ENCODE data around the gene AFF1. TPM values are rescaled to one million over a fixed set of nuclear protein-coding genes. Genes with fewer than 3 reads are reported as not detected.
"Not testable (repeated sequence)": the region's sequence is repeated elsewhere in the genome, so short reads cannot be mapped to it uniquely, and the experiment has no call there.

The AFF1 gene
- total RNA-seq, 1 experiment from 2014 or later, result 61.9 TPM

DNA sequence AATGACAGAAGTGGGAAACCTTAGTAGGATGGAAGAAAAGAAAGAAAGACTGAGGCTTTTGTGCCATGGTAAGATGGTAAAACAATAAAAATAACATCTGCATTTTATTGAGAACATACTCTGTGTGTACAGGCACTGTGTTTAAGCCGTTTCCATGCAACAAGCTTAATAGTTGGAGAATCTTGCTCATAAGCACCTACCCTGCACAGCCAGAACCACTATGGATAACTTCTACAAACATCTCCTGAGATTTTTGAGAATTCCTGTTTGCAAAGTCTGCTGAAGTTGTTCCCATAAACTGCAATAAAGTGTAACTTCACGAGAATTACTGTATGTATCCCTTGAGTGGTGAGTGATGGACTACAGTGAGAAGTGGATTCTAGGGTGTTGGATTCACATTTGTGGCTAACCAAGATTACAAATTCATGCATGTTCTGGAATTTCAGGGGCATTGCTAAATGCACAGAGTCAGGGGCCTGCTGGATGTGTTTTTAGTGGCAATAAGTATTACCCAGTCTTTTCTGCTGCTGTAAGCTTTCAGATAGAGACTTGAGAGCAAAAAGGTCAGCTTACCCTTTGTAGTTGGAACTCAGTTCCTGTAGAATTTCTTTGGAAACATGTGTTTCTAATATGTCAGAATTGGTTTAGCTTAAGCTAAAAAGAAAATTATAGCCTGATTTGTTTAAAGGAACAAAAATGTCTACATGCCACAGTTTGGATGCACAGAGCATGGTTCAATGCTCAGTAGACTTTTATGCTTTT is 132.5 kb downstream of the AFF1 start:
- CTCF ChIA-PET, result interaction anchor here (0.6 to 1.3 kb wide), 5 partner anchors 12 to 277 kb away, joined by 3 to 5 read pairs (median 3); no protein-coding TSS in a partner anchor

DNA sequence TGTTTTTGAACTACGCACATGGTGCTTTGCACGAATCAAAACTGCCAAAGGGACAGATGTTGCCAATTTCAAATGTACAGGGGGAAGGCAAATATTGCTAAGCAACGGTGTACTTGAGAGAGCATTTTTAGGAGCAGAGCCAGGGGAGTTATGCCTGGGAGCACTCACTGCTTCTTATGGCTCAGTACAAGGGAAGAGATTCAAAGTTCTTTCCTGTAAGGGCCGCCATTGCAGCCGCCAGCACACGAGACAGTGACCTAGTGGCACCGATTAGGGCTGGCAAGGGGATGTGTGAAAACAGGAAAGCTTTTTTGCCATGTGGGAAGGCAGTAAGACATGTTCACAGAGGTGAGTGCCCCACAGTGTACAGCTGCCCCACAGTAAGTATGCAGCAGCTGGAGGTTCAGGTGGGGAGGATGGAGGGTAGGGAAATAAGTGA is 133.8 kb downstream of the AFF1 start:
- ChIA-PET POLR2A (interaction anchor here (0.5 to 1.2 kb wide), 3 partner anchors 8 to 147 kb away, joined by 3 to 4 read pairs (median 4); no protein-coding TSS in a partner anchor), CTCF (interaction anchor here (0.6 to 1.2 kb wide), 2 partner anchors 278 to 301 kb away, joined by 3 read pairs; no protein-coding TSS in a partner anchor)
- no peak overlapping the region for H3K4me3 Mint-ChIP-seq (ENCODE audit: unreplicated experiment)
- H3K4me1 Mint-ChIP-seq (ENCODE audit: insufficient read depth, unreplicated experiment), result peaks cover 6% of the 10 kb centered on the region
- TF ChIP-seq, protein P1, sequence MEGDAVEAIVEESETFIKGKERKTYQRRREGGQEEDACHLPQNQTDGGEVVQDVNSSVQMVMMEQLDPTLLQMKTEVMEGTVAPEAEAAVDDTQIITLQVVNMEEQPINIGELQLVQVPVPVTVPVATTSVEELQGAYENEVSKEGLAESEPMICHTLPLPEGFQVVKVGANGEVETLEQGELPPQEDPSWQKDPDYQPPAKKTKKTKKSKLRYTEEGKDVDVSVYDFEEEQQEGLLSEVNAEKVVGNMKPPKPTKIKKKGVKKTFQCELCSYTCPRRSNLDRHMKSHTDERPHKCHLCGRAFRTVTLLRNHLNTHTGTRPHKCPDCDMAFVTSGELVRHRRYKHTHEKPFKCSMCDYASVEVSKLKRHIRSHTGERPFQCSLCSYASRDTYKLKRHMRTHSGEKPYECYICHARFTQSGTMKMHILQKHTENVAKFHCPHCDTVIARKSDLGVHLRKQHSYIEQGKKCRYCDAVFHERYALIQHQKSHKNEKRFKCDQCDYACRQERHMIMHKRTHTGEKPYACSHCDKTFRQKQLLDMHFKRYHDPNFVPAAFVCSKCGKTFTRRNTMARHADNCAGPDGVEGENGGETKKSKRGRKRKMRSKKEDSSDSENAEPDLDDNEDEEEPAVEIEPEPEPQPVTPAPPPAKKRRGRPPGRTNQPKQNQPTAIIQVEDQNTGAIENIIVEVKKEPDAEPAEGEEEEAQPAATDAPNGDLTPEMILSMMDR (IDR thresholded peaks at IDR 0.05; ENCODE audit: unreplicated experiment), result no peak
- no peak overlapping the region for H3K27ac Mint-ChIP-seq (ENCODE audit: low read depth, unreplicated experiment)
- no TSS peak for BruUV-seq (replicated peaks)
- H3K27me3 Mint-ChIP-seq (ENCODE audit: insufficient read depth, unreplicated experiment), result no peaks in the 10 kb centered on the region
- H3K9me3 Mint-ChIP-seq (ENCODE audit: unreplicated experiment), result no peaks in the 10 kb centered on the region
- H3K36me3 Mint-ChIP-seq (ENCODE audit: insufficient read depth, unreplicated experiment), result peaks cover 39% of the 10 kb centered on the region
- intact Hi-C loops (cut with micrococcal nuclease), result no loop called here
- DNase-seq (ENCODE audit: unreplicated experiment), result no peak

More for the DNA sequence above, 132.5 kb downstream of the AFF1 start:
- no peaks in the 10 kb centered on the region for H3K4me1 Mint-ChIP-seq (ENCODE audit: insufficient read depth, unreplicated experiment)
- H3K9me3 Mint-ChIP-seq (ENCODE audit: unreplicated experiment), result no peaks in the 10 kb centered on the region
- no peaks in the 10 kb centered on the region for H3K27me3 Mint-ChIP-seq (ENCODE audit: insufficient read depth, unreplicated experiment)
- intact Hi-C loops (cut with micrococcal nuclease), result no loop called here
- POLR2A ChIA-PET, result interaction anchor here (0.7 to 1.7 kb wide), 4 partner anchors 10 to 132 kb away, joined by 3 to 6 read pairs (median 4); no protein-coding TSS in a partner anchor
- TF ChIP-seq, protein P1 (IDR thresholded peaks at IDR 0.05; ENCODE audit: unreplicated experiment), result no peak
- DNase-seq (ENCODE audit: unreplicated experiment), result no peak
- H3K4me3 Mint-ChIP-seq (ENCODE audit: unreplicated experiment), result no peak overlapping the region
- no peak overlapping the region for H3K27ac Mint-ChIP-seq (ENCODE audit: low read depth, unreplicated experiment)
- H3K36me3 Mint-ChIP-seq (ENCODE audit: insufficient read depth, unreplicated experiment), result peaks cover 52% of the 10 kb centered on the region
- BruUV-seq (replicated peaks), result no TSS peak

DNA sequence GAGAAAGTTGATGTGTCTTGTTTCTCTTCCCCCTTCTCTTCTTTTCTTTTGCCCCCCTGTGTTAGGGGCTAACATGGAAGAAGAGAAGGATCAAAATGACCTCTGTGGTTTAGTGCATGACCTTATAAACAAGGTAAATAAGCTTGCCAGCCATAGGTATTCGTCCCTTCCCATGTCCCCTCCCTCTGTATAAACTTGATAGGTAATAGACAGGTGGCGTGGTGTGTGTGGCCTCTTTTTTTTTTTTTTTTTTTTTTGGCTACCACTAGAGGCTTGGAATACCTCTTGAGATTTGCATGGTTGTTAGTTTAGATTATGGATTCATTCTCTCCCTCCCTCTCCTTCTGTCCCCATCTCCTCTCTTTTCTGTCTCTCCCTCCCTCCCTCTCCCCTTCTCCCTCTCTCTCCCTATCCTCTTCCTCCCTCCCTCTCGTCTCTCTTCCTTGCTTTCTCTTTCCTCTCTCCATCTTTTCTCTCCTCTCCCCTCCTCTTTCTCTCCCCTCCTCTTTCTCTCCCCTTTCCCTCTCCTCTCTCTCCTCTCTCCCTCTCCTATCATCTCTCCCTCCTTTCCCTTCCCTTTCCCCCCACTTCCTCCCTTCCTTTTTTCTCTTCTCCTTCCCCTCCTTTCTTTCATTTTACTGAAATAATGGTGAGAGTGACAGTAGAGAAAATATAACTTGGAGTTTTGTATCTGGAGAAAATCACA is 134.4 kb downstream of the AFF1 start:
- H3K27me3 Mint-ChIP-seq (ENCODE audit: insufficient read depth, unreplicated experiment), result no peaks in the 10 kb centered on the region
- TF ChIP-seq, protein P1 (IDR thresholded peaks at IDR 0.05; ENCODE audit: unreplicated experiment), result no peak
- peaks cover 33% of the 10 kb centered on the region for H3K36me3 Mint-ChIP-seq (ENCODE audit: insufficient read depth, unreplicated experiment)
- POLR2A ChIA-PET, result interaction anchor here (0.9 to 2.0 kb wide), 2 partner anchors 23 to 147 kb away, joined by 4 to 6 read pairs; no protein-coding TSS in a partner anchor
- H3K4me1 Mint-ChIP-seq (ENCODE audit: insufficient read depth, unreplicated experiment), result peaks cover 8% of the 10 kb centered on the region
- no peak overlapping the region for H3K27ac Mint-ChIP-seq (ENCODE audit: low read depth, unreplicated experiment)
- intact Hi-C loops (cut with micrococcal nuclease), result no loop called here
- no peak for DNase-seq (ENCODE audit: unreplicated experiment)
- no peak overlapping the region for H3K4me3 Mint-ChIP-seq (ENCODE audit: unreplicated experiment)
- CTCF ChIA-PET, result interaction anchor here (0.6 kb wide), 2 partner anchors 53 to 300 kb away, joined by 3 read pairs; no protein-coding TSS in a partner anchor
- H3K9me3 Mint-ChIP-seq (ENCODE audit: unreplicated experiment), result no peaks in the 10 kb centered on the region
- no TSS peak for BruUV-seq (replicated peaks)

DNA sequence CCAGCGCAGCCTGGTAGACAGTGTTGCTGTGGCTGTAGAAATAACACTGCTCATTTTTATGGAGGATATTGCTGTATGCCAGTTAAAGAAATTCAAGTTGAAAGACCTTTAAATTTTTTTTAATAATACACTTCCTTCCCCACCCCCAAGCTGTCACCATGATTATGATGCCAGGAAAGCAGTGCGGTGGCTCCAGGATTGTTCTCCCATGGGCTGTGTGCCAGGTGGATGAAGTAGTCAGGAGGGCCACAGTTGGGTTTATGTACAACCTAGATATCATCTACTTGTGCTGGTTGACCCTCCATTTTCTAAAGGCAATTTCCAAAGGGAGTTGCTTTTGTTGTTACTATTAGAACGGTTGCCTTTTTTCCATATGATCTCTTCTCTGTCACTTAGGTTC is 136.6 kb downstream of the AFF1 start:
- no peaks in the 10 kb centered on the region for H3K27me3 Mint-ChIP-seq (ENCODE audit: insufficient read depth, unreplicated experiment)
- H3K9me3 Mint-ChIP-seq (ENCODE audit: unreplicated experiment), result no peaks in the 10 kb centered on the region
- intact Hi-C loops (cut with micrococcal nuclease), result no loop called here
- ChIA-PET CTCF (interaction anchor here (1.2 kb wide), 1 partner anchor 22 kb away, joined by 5 read pairs; no protein-coding TSS in a partner anchor), POLR2A (interaction anchor here (2.0 kb wide), 1 partner anchor 21 kb away, joined by 6 read pairs; no protein-coding TSS in a partner anchor)
- BruUV-seq (replicated peaks), result no TSS peak
- TF ChIP-seq, protein P1 (IDR thresholded peaks at IDR 0.05; ENCODE audit: unreplicated experiment), result no peak
- peaks cover 16% of the 10 kb centered on the region for H3K4me1 Mint-ChIP-seq (ENCODE audit: insufficient read depth, unreplicated experiment)
- no peak overlapping the region for H3K27ac Mint-ChIP-seq (ENCODE audit: low read depth, unreplicated experiment)
- peaks cover 19% of the 10 kb centered on the region for H3K36me3 Mint-ChIP-seq (ENCODE audit: insufficient read depth, unreplicated experiment)
- H3K4me3 Mint-ChIP-seq (ENCODE audit: unreplicated experiment), result no peak overlapping the region
- DNase-seq (ENCODE audit: unreplicated experiment), result no peak

DNA sequence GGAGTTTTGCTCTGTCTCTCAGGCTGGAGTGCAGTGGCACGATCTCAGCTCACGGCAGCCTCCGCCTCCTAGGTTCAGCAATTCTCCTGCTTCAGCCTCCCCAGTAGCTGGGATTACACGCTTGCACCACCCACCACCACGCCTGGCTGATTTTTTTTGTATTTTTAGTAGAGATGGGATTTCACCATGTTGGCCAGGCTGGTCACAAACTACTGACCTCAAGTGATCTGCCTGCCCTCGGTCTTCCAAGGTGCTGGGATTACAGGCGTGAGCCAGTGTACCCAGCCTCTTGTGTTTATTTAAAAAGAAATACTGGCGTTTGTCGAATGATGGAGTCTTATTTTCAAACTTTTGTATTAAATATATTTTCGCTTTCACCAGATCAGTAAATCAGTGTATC is 137.7 kb downstream of the AFF1 start:
- H3K27ac Mint-ChIP-seq (ENCODE audit: low read depth, unreplicated experiment); H3K4me3 Mint-ChIP-seq (ENCODE audit: unreplicated experiment); H3K36me3 Mint-ChIP-seq (ENCODE audit: insufficient read depth, unreplicated experiment); BruUV-seq (replicated peaks); POLR2A ChIA-PET; H3K9me3 Mint-ChIP-seq (ENCODE audit: unreplicated experiment); DNase-seq (ENCODE audit: unreplicated experiment); H3K27me3 Mint-ChIP-seq (ENCODE audit: insufficient read depth, unreplicated experiment); intact Hi-C loops (cut with micrococcal nuclease); CTCF ChIA-PET: not testable (repeated sequence)
- peaks cover 25% of the 10 kb centered on the region for H3K4me1 Mint-ChIP-seq (ENCODE audit: insufficient read depth, unreplicated experiment)

Measured in MCF 10A (cell line).